DND-41 (cell line): ENCODE results near the gene KCTD11.

ENCODE experiments used
- EZH2 ChIP-seq: IDR thresholded peaks from 3 replicates; pipeline ENCODE4 v1.6.1; 2012; ENCODE audit warnings: borderline replicate concordance, low read depth, mild to moderate bottlenecking, moderate library complexity, low read length, inconsistent platforms; ENCODE audit not compliant: severe bottlenecking
- TF ChIP-seq, protein P1 (sequence below): IDR thresholded peaks from 2 replicates; pipeline ENCODE4 v1.5.1; 2012; ENCODE audit warnings: borderline replicate concordance, low read length, moderate library complexity, mild to moderate bottlenecking; ENCODE audit not compliant: poor library complexity, severe bottlenecking; ENCODE audit errors: extremely low read depth

DNA sequence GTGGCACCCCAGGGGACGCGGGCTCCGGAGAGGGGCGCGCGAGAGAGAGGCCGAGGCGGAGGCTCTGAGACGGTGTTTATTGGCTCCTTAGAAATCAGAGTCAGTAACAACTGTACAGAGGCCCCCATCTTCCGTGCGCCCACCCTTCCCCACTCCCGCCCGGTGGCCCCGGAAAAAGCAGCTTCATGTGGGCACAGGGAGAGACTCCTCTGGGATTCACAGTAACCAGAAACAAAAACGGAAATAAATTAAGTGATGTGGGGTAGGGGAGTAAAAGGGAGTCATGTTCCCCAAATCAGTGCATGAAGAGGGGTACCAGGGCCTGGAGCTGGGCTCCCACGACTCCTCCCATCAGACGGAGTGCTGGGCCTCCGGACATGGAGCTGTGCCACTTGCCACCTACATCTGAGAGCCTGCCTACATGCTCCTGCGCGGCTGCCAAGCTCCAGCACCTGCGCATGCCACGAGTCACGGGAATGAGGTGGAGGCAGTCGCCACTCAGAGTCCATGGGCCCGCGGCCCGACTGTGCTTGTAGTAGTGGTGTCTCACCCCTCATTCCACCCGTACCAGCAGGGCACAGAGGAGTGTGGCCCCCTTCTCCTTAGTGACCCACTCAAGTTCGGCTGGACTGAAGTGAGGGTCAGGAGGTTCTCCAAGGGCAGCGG, 36.3 kb upstream of the KCTD11 start:
- TF ChIP-seq, protein P1, sequence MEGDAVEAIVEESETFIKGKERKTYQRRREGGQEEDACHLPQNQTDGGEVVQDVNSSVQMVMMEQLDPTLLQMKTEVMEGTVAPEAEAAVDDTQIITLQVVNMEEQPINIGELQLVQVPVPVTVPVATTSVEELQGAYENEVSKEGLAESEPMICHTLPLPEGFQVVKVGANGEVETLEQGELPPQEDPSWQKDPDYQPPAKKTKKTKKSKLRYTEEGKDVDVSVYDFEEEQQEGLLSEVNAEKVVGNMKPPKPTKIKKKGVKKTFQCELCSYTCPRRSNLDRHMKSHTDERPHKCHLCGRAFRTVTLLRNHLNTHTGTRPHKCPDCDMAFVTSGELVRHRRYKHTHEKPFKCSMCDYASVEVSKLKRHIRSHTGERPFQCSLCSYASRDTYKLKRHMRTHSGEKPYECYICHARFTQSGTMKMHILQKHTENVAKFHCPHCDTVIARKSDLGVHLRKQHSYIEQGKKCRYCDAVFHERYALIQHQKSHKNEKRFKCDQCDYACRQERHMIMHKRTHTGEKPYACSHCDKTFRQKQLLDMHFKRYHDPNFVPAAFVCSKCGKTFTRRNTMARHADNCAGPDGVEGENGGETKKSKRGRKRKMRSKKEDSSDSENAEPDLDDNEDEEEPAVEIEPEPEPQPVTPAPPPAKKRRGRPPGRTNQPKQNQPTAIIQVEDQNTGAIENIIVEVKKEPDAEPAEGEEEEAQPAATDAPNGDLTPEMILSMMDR, result no peak
- TF ChIP-seq EZH2, result no peak
